HL-60 (cell line): Measurements from ENCODE around the gene EYA3.

Experiments used
- CTCF ChIP-seq: IDR thresholded peaks from one replicate; pipeline ENCODE4 v1.5.1; 2011; ENCODE audit warnings: low read length, control low read depth, inconsistent platforms; ENCODE audit not compliant: insufficient read depth
- GABPA ChIP-seq: IDR thresholded peaks from 2 replicates; pipeline ENCODE4 v1.6.1; 2012; ENCODE audit warnings: low read depth
- POLR2AphosphoS5 ChIP-seq: IDR thresholded peaks from 2 replicates; pipeline ENCODE4 v1.6.1; 2012; ENCODE audit warnings: low read depth

DNA sequence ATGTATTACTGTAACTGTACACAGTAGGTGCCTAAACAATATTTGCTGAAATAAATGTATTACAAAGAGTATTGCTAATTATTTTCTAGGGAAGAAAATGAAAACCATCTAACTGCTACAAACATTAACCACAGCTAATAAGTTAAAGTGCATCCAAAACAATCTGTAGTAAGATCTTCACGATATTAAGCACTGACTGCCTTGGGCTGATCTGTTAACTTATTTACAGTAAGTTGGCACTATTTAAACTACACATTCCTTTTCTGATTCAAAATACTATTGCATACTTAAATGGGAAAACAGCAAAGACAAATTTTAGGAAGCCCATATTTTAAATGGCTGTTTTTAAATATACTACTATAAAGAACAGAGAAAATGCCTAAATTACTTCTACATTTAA, 4.5 kb downstream of the EYA3 start:
- TF ChIP-seq CTCF (no peak), POLR2AphosphoS5 (no peak), GABPA (no peak)
